ENCODE data around the gene SORBS2. TPM values are rescaled to one million over a fixed set of nuclear protein-coding genes. Genes with fewer than 3 reads are reported as not detected.

SORBS2 gene
- total RNA-seq, 1 experiment from 2014 or later, result 0.34 TPM

GRCh38 chr4:185761352-185762235, 50.4 kb downstream of the SORBS2 start:
- no peak for TF ChIP-seq EZH2 (IDR thresholded peaks at IDR 0.05)
- TF ChIP-seq SP1 (IDR thresholded peaks at IDR 0.05; ENCODE audit: low read depth), result no peak
- TF ChIP-seq POLR2A (IDR thresholded peaks at IDR 0.05; ENCODE audit: borderline replicate concordance, extremely low read depth, insufficient read depth, insufficient read length), result no peak
- TF ChIP-seq TCF7L2 (IDR thresholded peaks at IDR 0.05; ENCODE audit: borderline replicate concordance, extremely low read depth, insufficient read depth, insufficient read length), result no peak
- no peak for TF ChIP-seq JUND (IDR thresholded peaks at IDR 0.05)
- no peak for TF ChIP-seq MAX (IDR thresholded peaks at IDR 0.05)
- TF ChIP-seq ZBTB33 (IDR thresholded peaks at IDR 0.05; ENCODE audit: extremely low read depth, insufficient replicate concordance, low read length), result no peak
- TF ChIP-seq RAD21 (IDR thresholded peaks at IDR 0.05; ENCODE audit: low read depth), result no peak
- no peak for TF ChIP-seq FOSL1 (IDR thresholded peaks at IDR 0.05; ENCODE audit: low read depth)
- no peak for TF ChIP-seq ATF3 (IDR thresholded peaks at IDR 0.05)
- Histone ChIP-seq H2AFZ (ENCODE audit: low read depth, low read length, poor library complexity, severe bottlenecking) (no peak overlapping the region), H3K27ac (ENCODE audit: low read depth, low read length) (no peak overlapping the region), H3K4me2 (ENCODE audit: low read length) (no peak overlapping the region), H3K9ac (ENCODE audit: low read length) (no peak overlapping the region), H3K79me2 (ENCODE audit: insufficient read depth, low read length) (no peaks in the 10 kb centered on the region), H3K9me2 (ENCODE audit: insufficient read depth) (no peaks in the 10 kb centered on the region), H3K4me1 (ENCODE audit: control insufficient read depth in 1 of 2, insufficient read depth in 2 of 2, low read length in 2 of 2) (no peaks in the 10 kb centered on the region), H4K20me1 (ENCODE audit: insufficient read depth) (no peaks in the 10 kb centered on the region), H3K27me3 (ENCODE audit: insufficient read depth, low read length) (no peaks in the 10 kb centered on the region), H3K36me3 (ENCODE audit: control insufficient read depth in 1 of 2, insufficient read depth in 2 of 2, low read length in 2 of 2) (no peaks in the 10 kb centered on the region), H3K4me3 (replicated peaks in 1 of 2; ENCODE audit: low read depth in 1 of 2, low read length in 2 of 2) (no peak overlapping the region), H3K9me3 (ENCODE audit: control insufficient read depth in 1 of 2, insufficient read depth in 1 of 2, low read depth in 1 of 2, low read length in 2 of 2) (no peaks in the 10 kb centered on the region)
- no peak for DNase-seq (ENCODE audit: low read depth, low spot score)
- ChIA-PET POLR2A (no interaction called here), CTCF (no interaction called here), RAD21 (ENCODE audit: low non-redundant PET in 1 of 2, low total read pairs in 2 of 2, uncharacterized antibody in 2 of 2, unreplicated experiment in 2 of 2) (no interaction called here)
- BruUV-seq (replicated peaks), result no TSS peak
- no peak for ATAC-seq
- intact Hi-C loops (cut with micrococcal nuclease), result no loop called here
